Heart left ventricle (tissue), 13 donors: ENCODE results near the gene RGS9.

ENCODE experiments used
- CTCF ChIP-seq, 12 donors: fragments of 200-600 bp; sonication (generic) in 4 of 12; IDR thresholded peaks; one replicate each; pipeline versions ENCODE4 v1.5.0 to v1.8.0; 2018 to 2022; ENCODE audit warnings: antibody characterized with exemption in 12 of 12, mild to moderate bottlenecking in 5 of 12
- POLR2A ChIP-seq, 2 donors: fragments of 450-650 bp; IDR thresholded peaks; one replicate each; pipeline ENCODE4 v1.6.1; 2017; ENCODE audit warnings: antibody characterized with exemption in 2 of 2, mild to moderate bottlenecking in 2 of 2, moderate library complexity in 2 of 2
- donor health status: ischemic (EF 13 %, LVEDD 7.1; RV severe dilation, severe dysfunction).
- donor health status: DM: no; HTN: yes; CAD: no.
- donor health status: DM: no; HTN: no; CAD: no.
- donor health status: ischemic (EF 25% LVEDD 6.9; RV normal size, moderate dysfunction).
- donor health status: ischemic (EF 25% LVEDD 5.7; RV mildly dilated, moderate dysfunction).
- donor health status: ischemic (EF 35%, LVEDD 5.7; RV mildly dilated, moderate dysfunction).
- donor health status: nonischemic (EF 11% LVEDD 7.7; RV severe dilation, severe dysfunction).
- donor health status: DM: yes; HTN: yes; CAD: no.
- donor health status: PGD.
- donor health status: ischemic (EF 29% LVEDD 5.4; RV normal size, mild dysfunction).
- donor health status: nonischemic (EF 23%, LVEDD 6.1; RV moderate dilation, normal function).

- no peak for TF ChIP-seq CTCF (IDR thresholded peaks at IDR 0.05)
- no peak for TF ChIP-seq POLR2A (IDR thresholded peaks at IDR 0.05)
Measured at GRCh38 chr17:65109990-65110680, 27.0 kb upstream of the RGS9 start.
